ENCODE data around the gene FSCN2. TPM values are rescaled to one million over a fixed set of nuclear protein-coding genes. Genes with fewer than 3 reads are reported as not detected.

FSCN2 gene
- total RNA-seq, 4 donors from 2014 or later: 0.46 to 2.7 (median 1.8) TPM

DNA sequence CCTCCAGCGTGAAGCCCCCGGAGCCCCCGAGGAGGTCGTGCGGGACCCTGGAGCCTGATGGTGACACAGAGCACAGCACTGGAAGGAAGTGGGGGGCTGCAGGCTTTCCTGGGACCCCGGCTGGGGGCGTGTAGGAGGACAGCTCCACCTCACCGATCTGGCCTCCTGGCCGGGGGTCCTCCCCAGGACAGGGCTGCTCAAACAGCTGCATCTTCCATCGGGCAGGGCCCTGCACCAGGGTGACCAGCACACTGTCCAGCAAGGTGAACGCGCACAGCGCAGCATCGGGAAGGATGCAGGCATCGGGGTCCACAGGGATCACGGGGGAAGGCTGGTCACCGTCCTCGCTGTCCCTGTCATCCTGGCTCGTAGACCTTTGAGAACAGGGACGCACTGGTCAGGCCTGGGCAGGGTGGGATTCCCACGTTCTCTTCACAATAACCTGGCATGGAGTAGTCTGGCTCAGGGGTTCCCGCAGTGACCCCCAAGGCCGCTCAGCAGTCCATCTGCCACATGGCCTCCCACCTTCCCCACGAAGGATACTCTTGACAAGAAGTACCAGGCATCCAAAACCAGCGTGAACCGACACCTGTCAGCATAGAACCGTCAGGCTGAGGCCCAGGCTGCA, 22.8 kb downstream of the FSCN2 start:
- no peak for TF ChIP-seq POLR2A (IDR thresholded peaks at IDR 0.05)
- TF ChIP-seq, protein P1, sequence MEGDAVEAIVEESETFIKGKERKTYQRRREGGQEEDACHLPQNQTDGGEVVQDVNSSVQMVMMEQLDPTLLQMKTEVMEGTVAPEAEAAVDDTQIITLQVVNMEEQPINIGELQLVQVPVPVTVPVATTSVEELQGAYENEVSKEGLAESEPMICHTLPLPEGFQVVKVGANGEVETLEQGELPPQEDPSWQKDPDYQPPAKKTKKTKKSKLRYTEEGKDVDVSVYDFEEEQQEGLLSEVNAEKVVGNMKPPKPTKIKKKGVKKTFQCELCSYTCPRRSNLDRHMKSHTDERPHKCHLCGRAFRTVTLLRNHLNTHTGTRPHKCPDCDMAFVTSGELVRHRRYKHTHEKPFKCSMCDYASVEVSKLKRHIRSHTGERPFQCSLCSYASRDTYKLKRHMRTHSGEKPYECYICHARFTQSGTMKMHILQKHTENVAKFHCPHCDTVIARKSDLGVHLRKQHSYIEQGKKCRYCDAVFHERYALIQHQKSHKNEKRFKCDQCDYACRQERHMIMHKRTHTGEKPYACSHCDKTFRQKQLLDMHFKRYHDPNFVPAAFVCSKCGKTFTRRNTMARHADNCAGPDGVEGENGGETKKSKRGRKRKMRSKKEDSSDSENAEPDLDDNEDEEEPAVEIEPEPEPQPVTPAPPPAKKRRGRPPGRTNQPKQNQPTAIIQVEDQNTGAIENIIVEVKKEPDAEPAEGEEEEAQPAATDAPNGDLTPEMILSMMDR (IDR thresholded peaks at IDR 0.05): no peak
- H3K4me3 ChIP-seq (ENCODE audit: low read depth, poor library complexity, severe bottlenecking): no peak overlapping the region
- DNase-seq (ENCODE audit: low spot score in 2 of 2): no peak
- intact Hi-C loops (cut with DNase I; ENCODE audit: low total_unique reads): no loop called here
- WGBS, 2 donors: 77 to 79% methylated on average over 24 to 27 of the region's 27 CpGs

DNA sequence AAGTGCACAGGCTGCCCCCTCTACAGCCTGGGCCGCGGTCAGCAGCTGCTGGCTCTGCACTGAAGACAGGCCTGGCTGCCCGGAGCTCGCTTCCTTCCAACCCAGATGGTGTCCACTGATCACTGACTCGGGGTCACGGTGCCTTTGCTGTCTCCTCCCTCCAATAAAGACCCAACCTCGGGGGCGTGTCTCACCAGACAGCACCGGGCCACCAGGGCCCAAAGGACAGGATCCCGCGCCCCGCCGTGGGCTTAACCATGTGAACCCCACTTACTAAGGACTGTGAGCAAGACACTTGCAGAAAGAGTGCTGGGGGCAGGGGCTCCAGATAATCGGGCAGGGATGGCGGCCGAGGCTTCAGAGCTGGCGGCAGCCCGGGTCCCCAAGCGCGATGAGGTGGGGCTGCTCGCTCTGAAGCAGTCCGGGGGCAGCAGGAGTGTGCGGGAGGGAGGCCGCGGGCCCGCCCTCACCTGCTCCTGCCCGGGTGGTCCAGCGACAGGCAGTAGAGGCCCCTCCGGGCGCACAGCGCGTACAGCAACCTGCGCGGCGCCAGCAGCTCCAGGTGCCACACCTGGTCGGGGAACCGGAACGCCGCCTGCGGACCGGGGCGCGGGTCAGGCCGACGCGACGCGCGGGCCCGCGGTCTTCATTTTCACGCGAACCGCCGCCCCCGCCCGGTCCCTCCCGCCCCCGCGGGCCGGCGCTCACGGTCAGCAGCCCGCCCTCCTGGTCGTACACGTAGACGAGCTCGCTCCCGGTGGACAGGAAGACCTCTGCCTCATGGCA, 23.5 kb downstream of the FSCN2 start:
- peak overlapping the region; percentile 80 for H3K4me3 ChIP-seq (ENCODE audit: low read depth, poor library complexity, severe bottlenecking)
- intact Hi-C loops (cut with DNase I; ENCODE audit: low total_unique reads): no loop called here
- no peak for DNase-seq (ENCODE audit: low spot score in 2 of 2)
- no peak for TF ChIP-seq POLR2A (IDR thresholded peaks at IDR 0.05)
- TF ChIP-seq, protein P1 (IDR thresholded peaks at IDR 0.05): no peak
- 1 to 5% methylated on average over 15 to 55 of the region's 69 CpGs for WGBS, 2 donors

DNA sequence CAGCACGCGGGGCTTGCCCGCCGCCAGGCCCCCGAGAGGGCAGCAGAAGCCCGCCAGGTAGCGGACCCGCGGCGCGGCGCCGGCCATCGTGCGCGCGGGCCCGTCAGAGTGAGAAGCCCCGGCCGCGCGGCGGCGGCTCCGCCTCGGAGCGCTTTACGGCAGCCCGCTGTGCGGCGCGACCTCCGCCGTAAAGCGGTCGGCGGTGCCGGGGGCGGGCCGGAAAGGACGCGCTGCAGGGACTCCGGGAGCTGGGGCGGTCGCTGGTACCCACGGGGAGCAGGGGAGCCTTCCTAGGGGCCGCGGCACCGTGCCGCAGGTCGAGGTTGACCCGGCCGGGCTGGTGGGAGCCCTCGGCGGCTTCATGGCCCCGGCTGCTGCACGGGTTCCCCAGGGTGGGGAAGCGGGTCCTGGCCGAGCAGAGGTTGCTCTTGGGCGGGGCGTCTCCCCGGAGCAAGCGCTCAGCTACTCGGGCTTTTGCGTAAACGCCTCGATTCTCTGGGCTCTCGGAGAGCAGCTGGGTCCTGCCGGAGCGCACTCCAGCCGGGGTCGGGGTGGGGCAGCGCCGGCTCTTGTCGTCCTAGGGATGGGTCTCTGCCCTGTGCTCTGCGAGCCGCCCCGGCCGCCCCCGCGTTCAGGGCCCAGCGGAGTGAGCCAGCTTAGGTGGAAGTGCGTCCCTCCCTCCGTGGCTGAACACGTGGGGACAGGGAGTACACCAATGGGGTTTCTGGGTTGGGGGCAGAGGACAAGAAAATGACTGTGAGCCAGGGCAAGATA, 24.3 kb downstream of the FSCN2 start, which contains the start of gene FAAP100:
FAAP100 (minus strand) TSS at position 110 of the 774 bp plus-strand sequence; CDS start at position 87, 23 bp downstream.
- TF ChIP-seq, protein P1 (IDR thresholded peaks at IDR 0.05): no peak
- TF ChIP-seq POLR2A (IDR thresholded peaks at IDR 0.05): no peak
- intact Hi-C loops (cut with DNase I; ENCODE audit: low total_unique reads): no loop called here
- peak; percentile 59 to 95 for DNase-seq (ENCODE audit: low spot score in 2 of 2)
- WGBS, 2 donors: 0 to 1% methylated on average over 24 of the region's 85 CpGs
- H3K4me3 ChIP-seq (ENCODE audit: low read depth, poor library complexity, severe bottlenecking): peak within 1 kb of the TSS; percentile 80

DNA sequence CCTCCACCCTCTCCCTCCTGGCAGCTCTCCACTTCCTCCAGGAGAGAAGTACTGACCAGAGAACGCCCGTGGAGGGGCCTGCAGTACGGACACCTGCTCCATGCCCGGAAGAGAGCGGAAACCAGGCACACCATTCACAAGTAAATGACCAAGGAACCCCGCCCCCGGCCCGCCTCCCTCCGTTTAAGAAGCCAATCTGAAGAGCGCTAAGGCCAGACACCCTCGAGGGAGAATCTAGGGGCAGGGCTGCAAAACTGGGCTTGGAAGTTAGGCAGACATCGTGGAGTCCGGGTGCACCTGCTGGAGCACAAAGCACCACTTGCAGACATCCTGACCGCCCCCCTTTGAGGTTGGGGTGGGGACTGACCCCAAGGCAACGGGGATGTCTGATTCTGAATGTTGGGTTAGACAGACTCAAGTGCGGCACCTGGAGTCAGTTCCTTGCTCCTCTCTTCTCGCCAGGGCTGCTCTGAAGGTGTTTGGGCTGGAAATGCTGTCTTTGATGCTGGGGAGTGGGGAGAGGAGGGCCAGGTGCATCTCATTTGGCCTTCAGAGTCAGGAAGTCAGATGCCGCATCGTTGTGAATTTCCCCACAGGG, 24.9 kb downstream of the FSCN2 start:
- WGBS, 2 donors: 1% methylated on average over 17 to 19 of the region's 19 CpGs
- intact Hi-C loops (cut with DNase I; ENCODE audit: low total_unique reads): no loop called here
- peak overlapping the region; percentile 80 for H3K4me3 ChIP-seq (ENCODE audit: low read depth, poor library complexity, severe bottlenecking)
- TF ChIP-seq, protein P1 (IDR thresholded peaks at IDR 0.05): no peak
- TF ChIP-seq POLR2A (IDR thresholded peaks at IDR 0.05): no peak
- peak; percentile 72 to 94 for DNase-seq (ENCODE audit: low spot score in 2 of 2)

DNA sequence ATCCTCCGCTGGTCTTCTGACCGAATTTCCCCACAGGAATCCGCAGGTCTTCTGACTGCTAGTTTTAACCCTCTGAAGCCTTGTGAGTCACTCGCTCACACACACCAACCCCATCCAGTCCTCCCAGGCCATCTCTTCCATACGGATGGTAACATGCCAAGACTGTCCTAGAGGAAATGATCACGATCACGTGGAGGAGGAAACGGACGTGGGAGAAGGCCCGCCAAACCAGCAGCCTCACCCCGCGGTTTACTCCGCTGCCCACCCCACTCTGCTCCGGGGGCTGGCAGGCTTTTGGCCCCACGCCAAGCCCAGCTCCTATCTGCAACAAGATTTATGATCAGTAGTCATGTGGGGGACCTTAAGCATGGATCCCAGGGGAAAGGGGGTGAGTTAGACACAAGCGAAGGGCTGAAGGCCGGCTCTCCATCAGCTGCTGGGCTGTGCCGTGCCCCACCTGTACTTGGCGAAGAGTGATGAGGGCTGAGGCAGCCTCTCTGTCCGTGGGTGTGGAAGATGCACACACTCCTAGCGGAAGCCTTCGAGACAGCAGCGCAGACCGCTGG, 25.5 kb downstream of the FSCN2 start:
- H3K4me3 ChIP-seq (ENCODE audit: low read depth, poor library complexity, severe bottlenecking): no peak overlapping the region
- intact Hi-C loops (cut with DNase I; ENCODE audit: low total_unique reads): no loop called here
- WGBS, 2 donors: 32 to 34% methylated on average over 22 to 24 of the region's 24 CpGs
- peak in 1 of 2 donors; percentile 28 for DNase-seq (ENCODE audit: low spot score in 2 of 2)
- TF ChIP-seq, protein P1 (IDR thresholded peaks at IDR 0.05): no peak
- TF ChIP-seq POLR2A (IDR thresholded peaks at IDR 0.05): no peak

All from lower leg skin (tissue), 4 donors.